Hematopoietic multipotent progenitor cell treated with erythropoietin and hydrocortisone succinate and interleukin-3 and kit ligand, for 6 days (in vitro differentiated cells): ENCODE measurements around the gene DACH2.

Experiments used
- DNase-seq: peaks from one replicate; pipeline ENCODE4 v3.0.0-alpha.2; 2015

DACH2 gene

DNA sequence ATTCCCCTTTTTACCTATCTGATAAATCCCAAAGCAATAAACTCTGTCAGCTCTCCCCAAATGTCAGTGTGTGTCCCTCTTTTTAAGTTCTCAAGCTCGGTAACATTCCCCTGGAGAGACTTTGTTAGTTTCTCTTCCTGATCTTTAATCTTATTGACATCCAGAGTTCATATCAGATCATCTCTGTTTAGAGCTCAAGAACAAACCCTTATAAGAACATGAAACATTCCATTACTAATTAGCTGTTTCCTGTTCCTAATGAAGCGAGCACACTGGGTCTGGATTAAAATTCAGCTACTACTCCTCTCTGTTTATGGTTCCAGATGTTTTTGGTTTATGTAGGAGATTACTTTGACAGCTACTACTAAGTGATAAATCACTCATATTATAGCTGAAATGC is 681.5 kb downstream of the DACH2 start:
- no peak for DNase-seq

DNA sequence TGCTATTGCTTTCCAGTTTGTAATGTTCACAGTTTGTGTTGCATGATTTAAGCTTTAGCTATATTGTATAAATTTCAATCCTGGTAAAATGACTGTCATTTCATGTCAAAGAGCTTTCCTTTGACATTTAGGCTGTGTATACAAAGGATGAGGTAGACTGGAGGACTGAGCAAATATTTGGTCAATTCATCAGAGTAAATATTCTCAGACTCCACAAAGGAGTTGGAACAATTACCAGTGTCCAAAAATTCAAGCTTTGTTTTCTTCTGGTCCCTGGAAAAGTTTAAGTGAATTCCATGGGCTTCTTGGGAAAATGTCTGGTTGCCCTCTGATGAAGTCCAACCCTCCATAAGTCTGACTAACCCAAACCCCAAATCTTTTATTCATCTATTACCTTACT is 682.4 kb downstream of the DACH2 start:
- DNase-seq: no peak

DNA sequence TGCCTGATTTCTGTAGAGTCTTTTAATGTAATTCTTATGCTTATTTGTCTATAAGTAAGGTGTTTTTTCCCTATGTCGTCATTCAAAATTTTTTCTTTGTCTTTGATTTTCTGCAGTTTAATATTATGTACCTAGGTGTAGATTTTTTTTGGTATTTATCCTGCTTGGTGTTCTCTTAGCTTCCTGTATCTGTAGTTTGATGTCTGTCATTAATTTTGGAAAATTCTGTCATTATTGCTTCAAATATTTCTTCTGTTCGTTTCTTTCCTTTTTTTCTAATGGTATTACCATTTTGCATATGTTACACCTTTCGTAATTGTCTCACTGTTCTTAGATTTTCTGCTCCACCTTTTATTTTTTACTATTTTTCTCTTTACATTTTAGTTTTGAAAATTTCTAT is 696.9 kb downstream of the DACH2 start:
- no peak for DNase-seq
